Activated naive CD8-positive, alpha-beta T cell treated with anti-CD3 and anti-CD28 coated beads for 36 hours (primary cell): ENCODE data around the gene MAPK12. TPM values are rescaled to one million over a fixed set of nuclear protein-coding genes. Genes with fewer than 3 reads are reported as not detected.

Source experiments
- DNase-seq: peaks from one replicate; pipeline ENCODE4 v3.0.0; 2021
- H3K27ac Mint-ChIP-seq: one replicate; pipeline ENCODE4 v1.8.0; 2022; ENCODE audit warnings: mild to moderate bottlenecking, moderate library complexity, mixed read lengths
- H3K27me3 Mint-ChIP-seq: one replicate; pipeline ENCODE4 v1.8.0; 2022; ENCODE audit warnings: mild to moderate bottlenecking, mixed read lengths
- H3K36me3 Mint-ChIP-seq: one replicate; pipeline ENCODE4 v1.8.0; 2021; ENCODE audit warnings: mild to moderate bottlenecking, mixed read lengths
- H3K4me1 Mint-ChIP-seq: one replicate; pipeline ENCODE4 v1.8.0; 2021; ENCODE audit warnings: mixed read lengths
- H3K4me3 Mint-ChIP-seq: one replicate; pipeline ENCODE4 v1.8.0; 2022; ENCODE audit warnings: mild to moderate bottlenecking, moderate library complexity, mixed read lengths
- H3K9me3 Mint-ChIP-seq: one replicate; pipeline ENCODE4 v1.8.0; 2022; ENCODE audit warnings: mixed read lengths
- total RNA-seq, 2 experiments: library from RNA; stranded (reverse); gene quantifications; one replicate each; pipeline ENCODE4 v1.2.3, GENCODE V29; 2021

The MAPK12 gene
- total RNA-seq, 2 experiments from 2014 or later: 3.5 to 3.6 TPM

GRCh38 chr22:50303515-50303847 is 42.0 kb upstream of the MAPK12 start:
- Mint-ChIP-seq H3K4me3 (no peak overlapping the region), H3K4me1 (peaks cover 9% of the 10 kb centered on the region), H3K27me3 (peaks cover 21% of the 10 kb centered on the region), H3K9me3 (no peaks in the 10 kb centered on the region), H3K27ac (no peak overlapping the region), H3K36me3 (no peaks in the 10 kb centered on the region)
- no peak for DNase-seq

DNA sequence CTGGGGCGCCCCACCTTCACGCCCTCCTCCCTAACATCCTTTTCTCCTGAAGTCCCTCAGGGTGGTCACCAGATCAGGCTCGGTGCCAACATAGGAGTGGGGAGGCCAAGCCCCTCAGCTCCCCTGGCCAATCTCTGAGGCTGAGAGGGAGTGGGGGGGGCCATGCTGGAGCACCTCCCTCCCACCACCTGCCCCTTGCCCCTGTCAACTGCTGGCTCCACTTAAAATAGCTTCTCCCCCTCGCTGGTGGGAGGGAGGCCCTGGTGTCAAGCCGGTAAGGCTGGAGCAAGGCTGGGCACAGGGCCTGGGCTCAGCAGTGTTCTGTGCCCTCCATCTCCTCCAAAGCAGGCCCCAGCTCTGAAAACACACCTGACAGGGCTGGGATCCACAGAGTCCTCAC is 41.1 kb upstream of the MAPK12 start:
- H3K27ac Mint-ChIP-seq: no peak overlapping the region
- H3K4me1 Mint-ChIP-seq: peaks cover 9% of the 10 kb centered on the region
- H3K9me3 Mint-ChIP-seq: no peaks in the 10 kb centered on the region
- H3K36me3 Mint-ChIP-seq: no peaks in the 10 kb centered on the region
- peaks cover 22% of the 10 kb centered on the region for H3K27me3 Mint-ChIP-seq
- H3K4me3 Mint-ChIP-seq: no peak overlapping the region
- no peak for DNase-seq

GRCh38 chr22:50302041-50302541 is 40.6 kb upstream of the MAPK12 start:
- H3K4me1 Mint-ChIP-seq: peaks cover 9% of the 10 kb centered on the region
- DNase-seq: no peak
- H3K27ac Mint-ChIP-seq: no peak overlapping the region
- H3K4me3 Mint-ChIP-seq: no peak overlapping the region
- H3K27me3 Mint-ChIP-seq: peaks cover 22% of the 10 kb centered on the region
- no peaks in the 10 kb centered on the region for H3K9me3 Mint-ChIP-seq
- no peaks in the 10 kb centered on the region for H3K36me3 Mint-ChIP-seq

- no peak for DNase-seq
- no peaks in the 10 kb centered on the region for H3K9me3 Mint-ChIP-seq
- no peaks in the 10 kb centered on the region for H3K36me3 Mint-ChIP-seq
- H3K27ac Mint-ChIP-seq: no peak overlapping the region
- peaks cover 9% of the 10 kb centered on the region for H3K4me1 Mint-ChIP-seq
- H3K27me3 Mint-ChIP-seq: peaks cover 22% of the 10 kb centered on the region
- H3K4me3 Mint-ChIP-seq: no peak overlapping the region
These were observed 40.1 kb upstream of the MAPK12 start for GRCh38 chr22:50301581-50301991.

DNA sequence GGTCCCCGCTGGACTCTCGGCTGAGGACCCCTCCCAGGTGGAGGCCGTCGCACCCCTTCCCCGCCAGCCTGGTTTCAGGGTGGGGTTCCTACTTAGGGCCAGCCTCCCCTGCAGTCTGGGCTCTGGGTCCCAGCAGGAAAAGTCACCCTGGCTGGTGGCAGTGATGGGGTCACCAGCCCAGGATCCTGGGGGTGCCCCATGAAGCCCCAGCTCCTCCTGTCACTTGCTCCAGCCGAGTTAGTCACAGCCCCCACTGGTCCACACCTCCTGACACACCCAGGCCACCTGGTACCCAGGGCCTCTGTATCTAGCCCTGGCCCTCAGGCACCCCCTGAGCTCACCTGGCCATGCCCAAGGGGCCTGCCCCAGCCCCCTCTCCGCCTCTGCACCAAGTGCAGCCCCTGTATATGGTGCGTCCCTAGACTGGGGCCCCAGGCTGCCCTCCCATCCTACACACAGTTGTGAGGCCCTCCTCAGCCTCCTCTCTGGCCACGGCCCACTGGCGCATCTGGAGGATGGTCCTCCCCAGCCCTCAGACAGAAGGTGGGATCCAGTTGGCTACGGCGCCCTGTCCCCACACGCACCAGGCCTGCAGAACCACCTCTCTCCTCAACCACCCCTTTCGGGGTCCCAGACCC is 39.3 kb upstream of the MAPK12 start:
- Mint-ChIP-seq H3K4me3 (no peak overlapping the region), H3K36me3 (no peaks in the 10 kb centered on the region), H3K4me1 (peaks cover 2% of the 10 kb centered on the region), H3K9me3 (no peaks in the 10 kb centered on the region), H3K27ac (no peak overlapping the region), H3K27me3 (peaks cover 15% of the 10 kb centered on the region)
- no peak for DNase-seq

GRCh38 chr22:50299785-50300619 is 38.5 kb upstream of the MAPK12 start:
- Mint-ChIP-seq H3K36me3 (no peaks in the 10 kb centered on the region), H3K4me3 (no peak overlapping the region), H3K27ac (no peak overlapping the region), H3K4me1 (peaks cover 2% of the 10 kb centered on the region), H3K27me3 (peaks cover 14% of the 10 kb centered on the region), H3K9me3 (no peaks in the 10 kb centered on the region)
- DNase-seq: no peak

- no peak for DNase-seq
- Mint-ChIP-seq H3K9me3 (no peaks in the 10 kb centered on the region), H3K27me3 (peaks cover 12% of the 10 kb centered on the region), H3K4me3 (no peak overlapping the region), H3K36me3 (no peaks in the 10 kb centered on the region), H3K27ac (no peak overlapping the region), H3K4me1 (peaks cover 2% of the 10 kb centered on the region)
These were observed 37.7 kb upstream of the MAPK12 start for GRCh38 chr22:50298937-50299784.

- no peak for DNase-seq
- no peak overlapping the region for H3K4me3 Mint-ChIP-seq
- no peaks in the 10 kb centered on the region for H3K36me3 Mint-ChIP-seq
- H3K4me1 Mint-ChIP-seq: peaks cover 3% of the 10 kb centered on the region
- peaks cover 10% of the 10 kb centered on the region for H3K27me3 Mint-ChIP-seq
- H3K27ac Mint-ChIP-seq: no peak overlapping the region
- no peaks in the 10 kb centered on the region for H3K9me3 Mint-ChIP-seq
These were observed 36.8 kb upstream of the MAPK12 start for GRCh38 chr22:50298266-50298637.

GRCh38 chr22:50297510-50298265 is 36.2 kb upstream of the MAPK12 start:
- H3K4me1 Mint-ChIP-seq: peaks cover 7% of the 10 kb centered on the region
- no peak overlapping the region for H3K4me3 Mint-ChIP-seq
- H3K27me3 Mint-ChIP-seq: peaks cover 10% of the 10 kb centered on the region
- DNase-seq: no peak
- no peaks in the 10 kb centered on the region for H3K36me3 Mint-ChIP-seq
- H3K9me3 Mint-ChIP-seq: no peaks in the 10 kb centered on the region
- H3K27ac Mint-ChIP-seq: no peak overlapping the region

DNA sequence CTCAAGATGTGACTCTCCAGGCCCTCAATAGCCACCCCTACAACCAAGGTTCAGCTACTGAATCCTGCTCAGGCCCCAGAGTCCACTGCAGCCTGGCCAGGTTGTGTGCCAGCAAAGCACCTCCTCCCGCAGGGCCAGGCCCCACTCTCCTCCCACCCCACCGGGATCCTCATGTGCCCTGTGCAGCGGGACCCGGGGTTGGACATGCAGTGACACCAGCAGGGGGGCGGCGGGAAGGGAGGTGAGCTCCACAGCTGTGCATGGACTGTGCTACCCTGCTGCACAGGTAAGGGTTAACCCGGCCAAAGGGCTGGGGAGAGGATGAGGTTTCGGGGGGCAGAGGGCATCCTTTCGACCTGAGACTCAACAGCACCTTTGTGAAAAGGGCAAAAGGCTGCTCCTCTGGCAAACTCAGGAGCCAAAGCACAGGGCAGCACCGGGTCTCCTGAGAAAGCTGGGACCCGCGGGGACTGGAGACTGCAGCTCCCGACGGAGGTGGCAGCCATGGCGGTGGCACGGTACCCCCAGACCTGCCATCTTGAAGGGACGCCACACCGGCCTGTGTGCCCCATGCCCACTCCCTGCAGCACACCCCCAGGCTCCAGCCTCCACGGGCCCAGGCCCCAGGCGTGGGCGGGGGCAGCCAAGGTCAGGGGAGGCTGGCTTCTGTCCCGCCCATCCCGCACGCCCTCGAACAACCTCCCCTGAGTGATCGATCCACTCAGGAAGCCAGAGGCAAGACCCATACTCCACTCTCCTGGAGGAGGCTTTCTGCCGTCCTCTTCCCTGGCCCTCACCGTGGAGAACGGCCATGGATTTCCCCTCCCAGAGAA is 35.4 kb upstream of the MAPK12 start:
- Mint-ChIP-seq H3K27ac (no peak overlapping the region), H3K36me3 (no peaks in the 10 kb centered on the region), H3K9me3 (no peaks in the 10 kb centered on the region), H3K27me3 (peaks cover 12% of the 10 kb centered on the region), H3K4me1 (peaks cover 14% of the 10 kb centered on the region), H3K4me3 (no peak overlapping the region)
- DNase-seq: no peak

DNA sequence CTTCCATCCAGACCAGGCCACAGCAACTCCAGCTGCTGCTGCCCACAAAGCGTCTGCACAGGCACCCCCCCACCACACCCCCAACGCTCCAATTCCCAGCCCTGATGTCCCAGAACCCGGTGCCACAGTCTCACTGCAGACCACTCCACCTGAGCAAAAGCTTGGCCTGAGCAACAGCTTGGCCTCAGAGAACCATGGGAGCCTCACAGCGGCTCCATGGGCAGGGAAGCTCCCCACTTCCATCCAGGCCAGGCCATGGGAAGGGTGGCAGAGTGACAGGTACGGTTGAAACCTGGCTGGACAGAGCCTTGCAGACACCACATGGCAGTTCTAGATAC is 32.8 kb upstream of the MAPK12 start:
- Mint-ChIP-seq H3K4me1 (peaks cover 15% of the 10 kb centered on the region), H3K4me3 (peak overlapping the region; percentile 64), H3K36me3 (no peaks in the 10 kb centered on the region), H3K27ac (peak overlapping the region; percentile 58), H3K9me3 (no peaks in the 10 kb centered on the region), H3K27me3 (peaks cover 12% of the 10 kb centered on the region)
- DNase-seq: no peak

- Mint-ChIP-seq H3K27me3 (peaks cover 9% of the 10 kb centered on the region), H3K4me3 (peak overlapping the region; percentile 64), H3K27ac (peak overlapping the region; percentile 58), H3K36me3 (no peaks in the 10 kb centered on the region), H3K9me3 (no peaks in the 10 kb centered on the region), H3K4me1 (peaks cover 15% of the 10 kb centered on the region)
- peak; percentile 41 for DNase-seq
These were observed 32.2 kb upstream of the MAPK12 start for GRCh38 chr22:50293441-50294318.
